ENCODE data around the gene PPP1R14C.

The PPP1R14C gene

GRCh38 chr6:150145427-150145826 is 2.6 kb downstream of the PPP1R14C start:
- Histone ChIP-seq H3K4me1 (ENCODE audit: insufficient read depth, insufficient read length) (peaks cover 3% of the 10 kb centered on the region), H3K9me3 (ENCODE audit: insufficient read depth, low read length) (no peaks in the 10 kb centered on the region), H3K4me3 (ENCODE audit: insufficient read length, low read depth) (no peak overlapping the region), H3K36me3 (ENCODE audit: insufficient read depth, insufficient read length, low read length) (no peaks in the 10 kb centered on the region), H3K9ac (ENCODE audit: insufficient read length, low read depth) (no peak overlapping the region), H3K27me3 (ENCODE audit: insufficient read depth, insufficient read length) (peaks cover 63% of the 10 kb centered on the region)
- TF ChIP-seq ZNF274 (IDR thresholded peaks at IDR 0.05; ENCODE audit: low read depth, low read length) (no peak), YY1 (IDR thresholded peaks at IDR 0.05; ENCODE audit: insufficient read depth, insufficient read length) (no peak), SUZ12 (IDR thresholded peaks at IDR 0.05; ENCODE audit: extremely low read depth, insufficient read depth, insufficient read length) (no peak)
- DNase-seq (ENCODE audit: low read depth, low spot score), result no peak

- Histone ChIP-seq H3K9me3 (ENCODE audit: insufficient read depth, low read length) (no peaks in the 10 kb centered on the region), H3K4me1 (ENCODE audit: insufficient read depth, insufficient read length) (peaks cover 3% of the 10 kb centered on the region), H3K27me3 (ENCODE audit: insufficient read depth, insufficient read length) (peaks cover 59% of the 10 kb centered on the region), H3K36me3 (ENCODE audit: insufficient read depth, insufficient read length, low read length) (no peaks in the 10 kb centered on the region), H3K4me3 (ENCODE audit: insufficient read length, low read depth) (no peak overlapping the region), H3K9ac (ENCODE audit: insufficient read length, low read depth) (no peak overlapping the region)
- DNase-seq (ENCODE audit: low read depth, low spot score), result no peak
- TF ChIP-seq ZNF274 (IDR thresholded peaks at IDR 0.05; ENCODE audit: low read depth, low read length) (no peak), SUZ12 (IDR thresholded peaks at IDR 0.05; ENCODE audit: extremely low read depth, insufficient read depth, insufficient read length) (no peak), YY1 (IDR thresholded peaks at IDR 0.05; ENCODE audit: insufficient read depth, insufficient read length) (no peak)
Measured at GRCh38 chr6:150145830-150146229, 3.0 kb downstream of the PPP1R14C start.

DNA sequence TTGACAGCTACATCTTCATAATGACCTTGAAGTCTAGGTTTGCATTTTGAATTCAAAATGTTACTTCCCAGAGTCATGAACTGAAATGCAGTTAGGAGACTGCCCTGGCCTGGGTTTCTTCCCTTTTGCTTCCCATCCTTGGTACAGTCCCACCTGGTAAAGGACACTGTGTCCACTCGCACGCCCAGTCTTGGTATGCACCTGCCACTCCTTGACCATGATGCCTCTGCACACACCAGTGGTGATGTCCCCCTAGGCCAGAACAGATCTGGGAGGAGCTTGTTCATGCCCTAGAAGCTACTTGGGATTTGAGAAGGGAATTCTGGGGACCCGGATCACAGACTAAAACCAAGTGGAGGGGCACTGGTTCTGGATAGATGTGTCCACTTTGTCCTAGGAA is 3.6 kb downstream of the PPP1R14C start:
- TF ChIP-seq ZNF274 (IDR thresholded peaks at IDR 0.05; ENCODE audit: low read depth, low read length) (no peak), SUZ12 (IDR thresholded peaks at IDR 0.05; ENCODE audit: extremely low read depth, insufficient read depth, insufficient read length) (no peak), YY1 (IDR thresholded peaks at IDR 0.05; ENCODE audit: insufficient read depth, insufficient read length) (no peak)
- Histone ChIP-seq H3K9ac (ENCODE audit: insufficient read length, low read depth) (no peak overlapping the region), H3K9me3 (ENCODE audit: insufficient read depth, low read length) (no peaks in the 10 kb centered on the region), H3K27me3 (ENCODE audit: insufficient read depth, insufficient read length) (peaks cover 53% of the 10 kb centered on the region), H3K4me3 (ENCODE audit: insufficient read length, low read depth) (no peak overlapping the region), H3K4me1 (ENCODE audit: insufficient read depth, insufficient read length) (peaks cover 3% of the 10 kb centered on the region), H3K36me3 (ENCODE audit: insufficient read depth, insufficient read length, low read length) (no peaks in the 10 kb centered on the region)
- no peak for DNase-seq (ENCODE audit: low read depth, low spot score)

- H3K27me3 ChIP-seq (ENCODE audit: insufficient read depth, insufficient read length), result peaks cover 29% of the 10 kb centered on the region
- H3K4me1 ChIP-seq (ENCODE audit: insufficient read depth, insufficient read length), result peaks cover 2% of the 10 kb centered on the region
- no peak for DNase-seq (ENCODE audit: low read depth, low spot score)
- H3K4me3 ChIP-seq (ENCODE audit: insufficient read length, low read depth), result no peak overlapping the region
- no peaks in the 10 kb centered on the region for H3K9me3 ChIP-seq (ENCODE audit: insufficient read depth, low read length)
- no peaks in the 10 kb centered on the region for H3K36me3 ChIP-seq (ENCODE audit: insufficient read depth, insufficient read length, low read length)
- H3K9ac ChIP-seq (ENCODE audit: insufficient read length, low read depth), result no peak overlapping the region
- no peak for TF ChIP-seq SUZ12 (IDR thresholded peaks at IDR 0.05; ENCODE audit: extremely low read depth, insufficient read depth, insufficient read length)
- no peak for TF ChIP-seq YY1 (IDR thresholded peaks at IDR 0.05; ENCODE audit: insufficient read depth, insufficient read length)
- TF ChIP-seq ZNF274 (IDR thresholded peaks at IDR 0.05; ENCODE audit: low read depth, low read length), result no peak
Measured at GRCh38 chr6:150149146-150149545, 6.3 kb downstream of the PPP1R14C start.

- Histone ChIP-seq H3K9ac (ENCODE audit: insufficient read length, low read depth) (no peak overlapping the region), H3K4me1 (ENCODE audit: insufficient read depth, insufficient read length) (peaks cover 2% of the 10 kb centered on the region), H3K36me3 (ENCODE audit: insufficient read depth, insufficient read length, low read length) (no peaks in the 10 kb centered on the region), H3K4me3 (ENCODE audit: insufficient read length, low read depth) (no peak overlapping the region), H3K27me3 (ENCODE audit: insufficient read depth, insufficient read length) (peaks cover 16% of the 10 kb centered on the region), H3K9me3 (ENCODE audit: insufficient read depth, low read length) (no peaks in the 10 kb centered on the region)
- DNase-seq (ENCODE audit: low read depth, low spot score), result no peak
- TF ChIP-seq SUZ12 (IDR thresholded peaks at IDR 0.05; ENCODE audit: extremely low read depth, insufficient read depth, insufficient read length), result no peak
- TF ChIP-seq ZNF274 (IDR thresholded peaks at IDR 0.05; ENCODE audit: low read depth, low read length), result no peak
- no peak for TF ChIP-seq YY1 (IDR thresholded peaks at IDR 0.05; ENCODE audit: insufficient read depth, insufficient read length)
Measured at GRCh38 chr6:150150458-150150820, 7.6 kb downstream of the PPP1R14C start.

DNA sequence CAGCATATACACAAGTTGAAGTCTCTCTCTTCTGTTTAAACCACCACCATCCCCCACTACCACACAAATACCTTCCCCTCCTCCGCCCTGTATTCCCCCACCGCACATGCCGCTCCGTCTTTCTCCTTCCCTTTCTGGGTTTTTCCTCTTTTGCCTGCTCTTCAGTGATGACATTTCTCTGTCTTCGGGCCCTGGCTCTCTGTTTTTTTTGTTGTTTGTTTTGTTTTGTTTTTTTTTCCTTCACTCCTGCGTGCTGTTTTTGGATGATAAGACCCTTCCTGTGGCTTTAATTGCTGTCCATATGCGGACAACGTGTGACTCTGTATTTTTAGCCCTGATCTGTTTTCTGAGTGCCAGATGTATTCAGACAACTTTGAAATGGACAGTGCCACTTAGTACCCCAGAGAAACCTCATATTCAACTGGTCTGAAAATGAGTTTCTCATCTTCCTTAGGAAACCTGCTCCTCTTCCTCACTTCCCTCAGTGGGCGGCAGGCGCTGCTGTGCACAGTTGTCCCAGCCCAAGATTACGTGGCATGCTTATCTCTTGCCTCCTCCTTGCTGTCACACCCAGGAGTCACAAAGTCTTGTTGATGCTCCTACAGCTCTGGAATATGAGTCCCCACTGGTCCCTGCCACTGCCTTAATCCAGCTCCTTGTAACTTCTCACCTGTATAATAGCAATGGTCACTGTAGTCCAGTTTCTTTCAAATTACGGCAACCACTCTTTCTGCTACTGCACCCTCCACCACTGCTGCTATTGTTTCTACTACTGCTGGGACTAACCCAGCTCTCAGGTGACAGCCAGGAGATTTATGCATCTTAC is 8.2 kb downstream of the PPP1R14C start:
- no peaks in the 10 kb centered on the region for H3K36me3 ChIP-seq (ENCODE audit: insufficient read depth, insufficient read length, low read length)
- H3K4me1 ChIP-seq (ENCODE audit: insufficient read depth, insufficient read length), result peaks cover 2% of the 10 kb centered on the region
- DNase-seq (ENCODE audit: low read depth, low spot score), result no peak
- H3K9me3 ChIP-seq (ENCODE audit: insufficient read depth, low read length), result no peaks in the 10 kb centered on the region
- TF ChIP-seq YY1 (IDR thresholded peaks at IDR 0.05; ENCODE audit: insufficient read depth, insufficient read length), result no peak
- no peak for TF ChIP-seq SUZ12 (IDR thresholded peaks at IDR 0.05; ENCODE audit: extremely low read depth, insufficient read depth, insufficient read length)
- no peak for TF ChIP-seq ZNF274 (IDR thresholded peaks at IDR 0.05; ENCODE audit: low read depth, low read length)
- peaks cover 10% of the 10 kb centered on the region for H3K27me3 ChIP-seq (ENCODE audit: insufficient read depth, insufficient read length)
- H3K4me3 ChIP-seq (ENCODE audit: insufficient read length, low read depth), result no peak overlapping the region
- H3K9ac ChIP-seq (ENCODE audit: insufficient read length, low read depth), result no peak overlapping the region

DNA sequence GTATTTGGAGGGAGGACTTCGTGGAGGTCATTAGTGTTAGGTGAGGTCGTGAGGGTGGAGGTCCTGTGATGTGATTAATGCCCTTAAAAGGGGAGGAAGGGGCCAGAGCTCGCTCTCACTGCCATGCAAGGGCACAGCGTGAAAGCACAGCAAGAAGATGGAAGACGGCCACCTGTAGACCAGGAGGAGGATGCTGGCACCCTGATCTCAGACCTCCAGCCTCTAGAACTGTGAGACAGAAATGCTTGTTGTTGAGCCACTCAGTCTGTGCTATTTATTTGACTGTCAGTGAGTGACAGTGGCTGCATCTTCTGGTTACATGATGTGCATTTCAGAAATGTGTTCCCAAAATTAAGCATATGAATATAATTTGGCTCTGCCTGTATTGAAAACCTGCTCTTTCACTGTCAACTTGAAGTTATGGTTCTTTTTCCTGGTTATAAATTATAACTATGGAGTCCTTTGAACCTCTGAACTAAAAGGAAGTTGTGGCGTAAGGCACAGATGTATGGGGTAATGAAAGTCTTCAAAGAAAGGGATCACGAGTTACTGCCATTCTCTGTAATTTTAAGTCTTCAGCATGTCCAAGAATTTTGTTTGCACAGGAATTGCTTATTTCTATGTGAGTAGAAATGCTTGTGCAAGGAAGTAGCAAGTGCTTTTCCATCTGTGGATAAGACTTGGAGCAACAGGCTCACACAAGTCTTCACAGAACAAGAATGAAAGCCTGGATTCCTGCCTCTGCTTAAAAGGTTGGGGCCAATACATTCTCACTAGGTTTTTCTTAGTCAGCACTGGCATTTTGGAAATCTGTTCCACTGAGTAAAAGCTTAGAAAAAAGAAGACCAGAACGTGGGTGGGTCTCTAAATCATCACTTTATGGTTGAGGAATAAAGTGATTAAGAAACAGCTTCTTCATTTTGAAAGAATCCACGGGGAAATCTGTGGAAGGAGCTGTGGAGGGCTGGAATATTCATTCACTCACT is 10.3 kb downstream of the PPP1R14C start:
- no peak for DNase-seq (ENCODE audit: low read depth, low spot score)
- Histone ChIP-seq H3K4me3 (ENCODE audit: insufficient read length, low read depth) (no peak overlapping the region), H3K36me3 (ENCODE audit: insufficient read depth, insufficient read length, low read length) (no peaks in the 10 kb centered on the region), H3K9me3 (ENCODE audit: insufficient read depth, low read length) (no peaks in the 10 kb centered on the region), H3K27me3 (ENCODE audit: insufficient read depth, insufficient read length) (peaks cover 3% of the 10 kb centered on the region), H3K9ac (ENCODE audit: insufficient read length, low read depth) (no peak overlapping the region), H3K4me1 (ENCODE audit: insufficient read depth, insufficient read length) (peaks cover 2% of the 10 kb centered on the region)
- TF ChIP-seq YY1 (IDR thresholded peaks at IDR 0.05; ENCODE audit: insufficient read depth, insufficient read length) (no peak), SUZ12 (IDR thresholded peaks at IDR 0.05; ENCODE audit: extremely low read depth, insufficient read depth, insufficient read length) (no peak), ZNF274 (IDR thresholded peaks at IDR 0.05; ENCODE audit: low read depth, low read length) (no peak)
